PC-3 (cell line): ENCODE results near the gene CA6. TPM values are rescaled to one million over a fixed set of nuclear protein-coding genes. Genes with fewer than 3 reads are reported as not detected.
"Not testable (repeated sequence)": the region's sequence is repeated elsewhere in the genome, so short reads cannot be mapped to it uniquely, and the experiment has no call there.

Experiments
- ATAC-seq: fragments of 200-7000 bp; cut with Tn5 transposase; 2 replicates; pipeline ENCODE4 v1.9.1; 2020; ENCODE audit warnings: mild to moderate bottlenecking, moderate library complexity
- BruUV-seq: library from RNA; stranded (reverse); fragments of 400-500 nt; replicated peaks from 2 replicates; lab custom pipeline; 2021; lab: Mats Ljungman, UMichigan
- CTCF ChIA-PET: fragments of 300-600 bp; sonication (Branson Sonifier 250); formaldehyde crosslinking; loops from one replicate; lab custom pipeline; 2022; ENCODE audit warnings: antibody characterized with exemption; lab: Charles Lee
- POLR2A ChIA-PET: fragments of 300-600 bp; sonication (Branson Sonifier 250); formaldehyde crosslinking; loops from one replicate; lab custom pipeline; 2022; ENCODE audit warnings: antibody characterized with exemption; ENCODE audit not compliant: unreplicated experiment; lab: Charles Lee
- DNase-seq: peaks from one replicate; pipeline ENCODE4 v3.0.0-alpha.2; 2015
- H2AFZ ChIP-seq: fragments of 300-600 bp; sonication (generic); 2 replicates; pipeline ENCODE4 v1.6.0; 2016; ENCODE audit warnings: antibody characterized with exemption, low read length
- H3F3A ChIP-seq: fragments of 300-600 bp; sonication (generic); one replicate; pipeline ENCODE4 v1.6.0; 2017; ENCODE audit warnings: antibody characterized with exemption, low read length, control low read depth, mild to moderate bottlenecking; ENCODE audit not compliant: unreplicated experiment
- H3K27ac ChIP-seq: fragments of 300-600 bp; sonication (generic); 2 replicates; pipeline ENCODE4 v1.5.1; 2016; ENCODE audit warnings: mild to moderate bottlenecking, low read length
- H3K27me3 ChIP-seq: fragments of 300-600 bp; sonication (generic); 2 replicates; pipeline ENCODE4 v1.6.1; 2016; ENCODE audit warnings: low read length, mixed read lengths
- H3K36me3 ChIP-seq: fragments of 300-600 bp; sonication (generic); 2 replicates; pipeline ENCODE4 v1.6.1; 2016; ENCODE audit warnings: low read depth, mixed run types, low read length, mixed read lengths
- H3K4me1 ChIP-seq: fragments of 300-600 bp; sonication (generic); 2 replicates; pipeline ENCODE4 v1.5.1; 2016; ENCODE audit warnings: low read length; ENCODE audit not compliant: insufficient read depth
- H3K4me2 ChIP-seq: fragments of 300-600 bp; sonication (generic); 2 replicates; pipeline ENCODE4 v1.6.0; 2016; ENCODE audit warnings: low read length
- H3K4me3 ChIP-seq: fragments of 300-600 bp; sonication (generic); 2 replicates; pipeline ENCODE4 v1.5.1; 2016; ENCODE audit warnings: mild to moderate bottlenecking, low read length, mixed read lengths
- H3K79me2 ChIP-seq: fragments of 300-600 bp; sonication (generic); 2 replicates; pipeline ENCODE4 v1.6.1; 2017; ENCODE audit warnings: low read length, mixed read lengths
- H3K9ac ChIP-seq: fragments of 300-600 bp; sonication (generic); 2 replicates; pipeline ENCODE4 v1.6.0; 2016; ENCODE audit warnings: mild to moderate bottlenecking, low read length
- H3K9me2 ChIP-seq: fragments of 300-600 bp; sonication (generic); replicated peaks from 2 replicates; pipeline ENCODE4 v1.6.1; 2016; ENCODE audit warnings: mixed run types, low read length, mixed read lengths
- H3K9me3 ChIP-seq: fragments of 300-600 bp; sonication (generic); 2 replicates; pipeline ENCODE4 v1.6.1; 2016; ENCODE audit warnings: low read length, mixed read lengths
- H4K20me1 ChIP-seq: fragments of 300-600 bp; sonication (generic); 2 replicates; pipeline ENCODE4 v1.6.1; 2016; ENCODE audit warnings: low read length, mixed read lengths
- EZH2 ChIP-seq: fragments of 300-600 bp; sonication (generic); IDR thresholded peaks from one replicate; pipeline ENCODE4 v1.6.1; 2017; ENCODE audit warnings: antibody characterized with exemption, mild to moderate bottlenecking, low read length; ENCODE audit not compliant: unreplicated experiment
- EZH2phosphoT487 ChIP-seq: fragments of 300-600 bp; sonication (generic); IDR thresholded peaks from 2 replicates; pipeline ENCODE4 v1.6.1; 2018; ENCODE audit warnings: mild to moderate bottlenecking, antibody characterized with exemption, low read length, borderline replicate concordance
- intact Hi-C: fragments of 100-400 bp; cut with micrococcal nuclease; formaldehyde crosslinking; loops from 2 replicates; pipeline ENCODE4 v1.9.0; 2023
- total RNA-seq: library from RNA; depleted of rRNA; stranded (reverse); fragments of >200 nt; gene quantifications from 2 replicates; pipeline ENCODE4 v1.2.3, GENCODE V29; 2014
- TF ChIP-seq, protein P1 (sequence below): fragments of 300-600 bp; sonication (generic); conservative IDR thresholded peaks from 2 replicates; pipeline ENCODE4 v1.5.1; 2017; ENCODE audit warnings: antibody characterized with exemption, low read depth, mild to moderate bottlenecking, low read length

Gene CA6
- total RNA-seq, 1 experiment from 2014 or later, result 0.18 TPM

DNA sequence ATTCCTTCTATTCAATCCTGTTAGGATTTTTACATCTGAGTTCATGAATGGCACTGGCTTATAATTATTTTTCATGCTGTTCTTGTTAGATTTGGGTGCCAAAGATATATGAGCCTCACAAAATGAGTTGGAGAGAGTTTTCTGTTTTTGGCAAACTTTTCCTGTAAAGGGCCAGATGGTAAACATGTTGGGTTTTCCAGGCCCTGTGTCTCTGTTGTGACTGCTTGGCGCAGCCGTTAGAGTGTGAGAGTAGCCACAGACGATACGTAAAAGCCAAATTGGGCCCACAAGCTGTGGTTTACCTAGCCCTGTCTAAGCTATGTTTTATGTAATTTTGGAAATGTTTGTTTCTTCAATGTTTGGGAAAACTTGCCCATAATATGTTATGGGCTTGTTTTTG is 15.6 kb upstream of the CA6 start:
- Histone ChIP-seq H3K9me2 (no peaks in the 10 kb centered on the region), H3K27me3 (no peaks in the 10 kb centered on the region), H3K9ac (no peak overlapping the region), H3K27ac (no peak overlapping the region), H2AFZ (no peak overlapping the region), H3K36me3 (no peaks in the 10 kb centered on the region), H3F3A (no peaks in the 10 kb centered on the region), H3K4me3 (no peak overlapping the region), H4K20me1 (no peaks in the 10 kb centered on the region), H3K79me2 (no peaks in the 10 kb centered on the region), H3K9me3 (no peaks in the 10 kb centered on the region), H3K4me1 (no peaks in the 10 kb centered on the region), H3K4me2 (no peak overlapping the region)
- intact Hi-C loops, result no loop called here
- no TSS peak for BruUV-seq
- TF ChIP-seq, protein P1, sequence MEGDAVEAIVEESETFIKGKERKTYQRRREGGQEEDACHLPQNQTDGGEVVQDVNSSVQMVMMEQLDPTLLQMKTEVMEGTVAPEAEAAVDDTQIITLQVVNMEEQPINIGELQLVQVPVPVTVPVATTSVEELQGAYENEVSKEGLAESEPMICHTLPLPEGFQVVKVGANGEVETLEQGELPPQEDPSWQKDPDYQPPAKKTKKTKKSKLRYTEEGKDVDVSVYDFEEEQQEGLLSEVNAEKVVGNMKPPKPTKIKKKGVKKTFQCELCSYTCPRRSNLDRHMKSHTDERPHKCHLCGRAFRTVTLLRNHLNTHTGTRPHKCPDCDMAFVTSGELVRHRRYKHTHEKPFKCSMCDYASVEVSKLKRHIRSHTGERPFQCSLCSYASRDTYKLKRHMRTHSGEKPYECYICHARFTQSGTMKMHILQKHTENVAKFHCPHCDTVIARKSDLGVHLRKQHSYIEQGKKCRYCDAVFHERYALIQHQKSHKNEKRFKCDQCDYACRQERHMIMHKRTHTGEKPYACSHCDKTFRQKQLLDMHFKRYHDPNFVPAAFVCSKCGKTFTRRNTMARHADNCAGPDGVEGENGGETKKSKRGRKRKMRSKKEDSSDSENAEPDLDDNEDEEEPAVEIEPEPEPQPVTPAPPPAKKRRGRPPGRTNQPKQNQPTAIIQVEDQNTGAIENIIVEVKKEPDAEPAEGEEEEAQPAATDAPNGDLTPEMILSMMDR, result no peak
- TF ChIP-seq EZH2phosphoT487 (no peak), EZH2 (no peak)
- POLR2A ChIA-PET, result no interaction called here
- CTCF ChIA-PET, result no interaction called here
- ATAC-seq, result no peak
- no peak for DNase-seq

DNA sequence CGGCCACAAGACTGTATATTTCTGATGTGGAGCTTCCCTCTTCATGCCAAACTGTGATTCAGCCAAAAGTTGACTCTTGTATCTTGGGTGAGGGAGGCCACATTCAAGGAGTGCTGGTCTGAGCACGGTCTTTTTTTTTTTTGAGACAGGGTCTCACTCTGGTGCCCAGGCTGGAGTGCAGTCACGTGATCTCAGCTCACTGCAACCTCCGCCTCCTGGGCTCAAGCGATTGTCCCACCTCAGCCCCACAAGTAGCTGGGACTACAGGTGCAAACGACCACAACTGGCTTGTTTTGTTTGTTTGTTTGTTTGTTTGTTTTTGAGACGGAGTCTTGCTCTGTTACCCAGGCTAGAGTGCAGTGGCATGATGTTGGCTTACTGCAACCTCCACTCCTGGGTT is 8.6 kb upstream of the CA6 start:
- CTCF ChIA-PET, H3K27me3 ChIP-seq, ATAC-seq, H4K20me1 ChIP-seq, H3K4me3 ChIP-seq, H3K9me3 ChIP-seq, H3K36me3 ChIP-seq, H3K9me2 ChIP-seq, H3K79me2 ChIP-seq, intact Hi-C loops, DNase-seq, H3K27ac ChIP-seq, H3F3A ChIP-seq, H3K4me2 ChIP-seq, BruUV-seq, H3K9ac ChIP-seq, H2AFZ ChIP-seq: not testable (repeated sequence)
- POLR2A ChIA-PET, result interaction anchor here (0.7 kb wide), 1 partner anchor 28 kb away, joined by 5 read pairs; no protein-coding TSS in a partner anchor
- H3K4me1 ChIP-seq, result peaks cover 21% of the 10 kb centered on the region

DNA sequence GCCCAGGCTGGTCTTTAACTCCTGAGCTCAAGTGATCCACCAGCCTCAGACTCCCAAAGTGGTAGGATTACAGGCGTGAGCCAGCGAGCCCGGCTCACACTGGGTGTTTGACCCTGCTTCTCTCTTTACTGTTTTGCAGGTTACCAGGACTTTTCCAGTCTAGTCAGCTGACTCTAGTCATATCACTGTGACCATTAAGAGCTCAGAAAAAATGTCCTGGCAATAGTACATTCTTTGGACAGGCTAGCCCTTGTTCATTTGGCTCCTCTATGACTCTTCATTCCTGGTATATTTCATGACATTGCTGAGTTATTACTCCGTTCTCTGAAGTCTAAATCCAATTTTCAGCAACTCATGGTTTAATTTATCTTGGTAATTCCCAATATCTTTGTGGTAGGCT is 8.0 kb upstream of the CA6 start:
- Histone ChIP-seq H2AFZ (no peak overlapping the region), H3K27ac (no peak overlapping the region), H3K4me1 (peaks cover 25% of the 10 kb centered on the region), H3K9me2 (no peaks in the 10 kb centered on the region), H3K79me2 (no peaks in the 10 kb centered on the region), H3K9me3 (no peaks in the 10 kb centered on the region), H3K4me3 (no peak overlapping the region), H4K20me1 (no peaks in the 10 kb centered on the region), H3F3A (no peaks in the 10 kb centered on the region), H3K27me3 (no peaks in the 10 kb centered on the region), H3K9ac (no peak overlapping the region), H3K36me3 (no peaks in the 10 kb centered on the region), H3K4me2 (no peak overlapping the region)
- intact Hi-C loops, result no loop called here
- ChIA-PET CTCF (no interaction called here), POLR2A (interaction anchor here (0.7 kb wide), 1 partner anchor 27 kb away, joined by 5 read pairs; no protein-coding TSS in a partner anchor)
- TF ChIP-seq EZH2 (no peak), EZH2phosphoT487 (no peak)
- TF ChIP-seq, protein P1, result no peak
- no TSS peak for BruUV-seq
- ATAC-seq, result no peak
- no peak for DNase-seq
